Inferior parietal cortex (tissue), 1 donor: ENCODE data around the gene ACTR3.
"Not testable (repeated sequence)": the region's sequence is repeated elsewhere in the genome, so short reads cannot be mapped to it uniquely, and the experiment has no call there.

Experiments used
- DNase-seq: peaks from one replicate; pipeline ENCODE4 v3.0.0-alpha.2; 2016; ENCODE audit errors: extremely low spot score

The ACTR3 gene

DNA sequence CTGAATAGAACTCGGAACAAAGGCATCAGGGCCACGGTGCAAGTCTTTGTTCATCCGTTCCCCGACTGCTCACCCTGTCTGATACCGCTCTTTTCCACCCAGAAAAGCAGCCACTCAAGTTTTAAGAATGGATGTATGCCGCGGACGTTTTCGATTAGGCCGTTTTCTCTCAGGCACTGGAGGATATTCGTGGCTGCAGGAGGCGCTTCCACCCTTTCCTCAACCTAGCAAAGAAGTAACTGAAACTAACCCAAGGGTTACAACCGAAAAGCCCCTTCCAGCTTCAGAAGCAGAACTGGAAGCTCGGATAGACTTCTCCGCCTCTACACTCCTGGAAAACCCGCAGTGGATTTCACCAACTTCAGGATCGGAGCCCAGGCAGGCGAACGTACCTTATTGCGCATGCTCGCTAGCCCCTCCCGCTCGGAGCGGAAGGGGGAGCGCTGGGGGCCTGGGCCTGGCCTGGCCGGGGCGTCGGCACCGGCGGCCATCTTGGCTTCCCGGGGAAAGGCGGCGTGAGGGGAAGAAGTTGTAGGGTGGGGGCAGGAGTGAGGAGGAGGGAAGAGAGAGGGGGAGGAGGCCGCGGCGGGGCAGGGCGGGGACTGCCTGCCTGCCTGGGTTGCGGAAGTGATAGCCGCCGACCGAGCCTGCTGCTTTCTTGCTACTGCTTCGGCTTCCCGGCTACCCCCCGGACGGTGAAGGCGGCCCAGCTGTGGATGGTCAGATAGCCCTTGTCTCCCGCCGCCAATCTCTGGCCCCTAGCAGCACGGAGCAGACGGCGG lies at the start of gene ACTR3:
Gene ACTR3 (plus strand): TSS at position 619 of the 782 bp plus-strand sequence. CDS start 191 bp downstream, outside the sequence.
- peak; percentile 99 for DNase-seq

- no peak for DNase-seq
Observed at GRCh38 chr2:113840518-113840917, 49.4 kb upstream of the ACTR3 start.

GRCh38 chr2:113842919-113843736 lies 46.8 kb upstream of the ACTR3 start:
- DNase-seq, result peak; percentile 42

DNA sequence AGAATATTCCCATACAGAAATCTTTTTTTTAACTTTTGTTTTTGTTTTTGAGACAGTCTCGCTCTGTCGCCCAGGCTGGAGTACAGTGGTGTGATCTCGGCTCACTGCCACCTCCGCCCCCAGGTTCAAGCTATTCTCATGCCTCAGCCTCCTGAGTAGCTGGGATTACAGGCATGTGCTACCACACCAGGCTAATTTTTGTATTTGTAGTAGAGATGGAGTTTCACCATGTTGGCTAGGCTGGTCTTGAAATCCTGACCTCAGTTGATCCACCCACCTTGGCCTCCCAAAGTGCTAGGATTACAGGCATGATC lies 46.2 kb upstream of the ACTR3 start:
- DNase-seq, result not testable (repeated sequence)

DNA sequence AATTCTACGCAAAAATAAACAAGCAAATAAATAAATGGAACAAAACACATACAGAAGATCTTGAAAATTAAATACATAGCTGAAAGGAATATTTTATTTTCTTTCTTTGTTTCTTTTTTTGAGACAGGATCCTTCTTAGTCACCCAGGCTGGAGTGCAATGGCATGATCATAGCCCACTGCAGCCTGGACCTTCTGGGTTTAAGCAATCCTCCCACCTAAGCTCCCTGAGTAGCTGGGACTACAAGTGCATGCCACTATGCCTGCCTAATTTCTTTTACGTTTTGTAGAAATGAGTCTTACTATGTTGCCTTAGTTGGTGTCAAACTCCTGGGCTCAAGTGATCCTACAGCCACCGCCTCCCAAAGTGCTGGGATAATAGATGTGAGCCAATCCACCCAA lies 44.6 kb upstream of the ACTR3 start:
- DNase-seq, result no peak

GRCh38 chr2:113845796-113846195 lies 44.1 kb upstream of the ACTR3 start:
- DNase-seq, result not testable (repeated sequence)

DNA sequence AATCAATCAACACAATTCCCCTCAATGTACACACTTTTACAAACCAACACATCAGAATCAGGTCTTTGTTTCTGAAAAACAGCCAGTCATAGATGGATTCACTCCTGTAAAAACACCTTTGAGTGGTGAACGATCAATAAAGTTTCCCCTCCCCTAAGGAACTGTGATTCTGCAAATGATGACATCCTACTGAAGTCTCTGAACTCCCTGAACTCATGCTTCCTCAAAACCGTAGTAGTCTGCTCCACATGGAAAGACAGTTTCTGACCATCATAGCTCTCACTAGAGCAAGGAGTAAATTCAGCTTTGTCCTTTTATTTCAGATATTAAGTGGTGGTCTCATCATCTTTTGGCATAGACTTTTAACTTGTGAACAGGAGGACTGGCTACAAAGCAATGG lies 43.5 kb upstream of the ACTR3 start:
- no peak for DNase-seq

DNA sequence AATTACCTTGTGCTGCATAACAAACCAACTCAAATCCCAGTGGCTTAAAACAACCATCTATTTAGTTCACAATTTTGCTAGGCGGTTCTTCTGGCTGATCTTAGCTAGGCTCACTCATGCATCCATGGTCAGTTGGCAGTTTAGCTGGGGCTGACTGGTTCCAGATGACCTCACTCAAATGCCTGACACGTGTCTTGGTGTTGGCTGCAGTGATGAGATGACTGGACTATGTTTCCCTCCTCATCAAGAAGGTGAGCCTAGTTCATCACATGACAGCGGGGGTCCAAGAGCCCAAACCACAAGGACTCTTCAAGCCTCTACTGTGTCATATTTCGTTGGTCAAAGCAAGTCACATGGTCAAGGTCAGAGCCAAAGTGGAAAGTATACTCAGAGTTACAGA lies 42.7 kb upstream of the ACTR3 start:
- DNase-seq, result no peak

- no peak for DNase-seq
Observed at GRCh38 chr2:113848758-113849415, 41.0 kb upstream of the ACTR3 start.

DNA sequence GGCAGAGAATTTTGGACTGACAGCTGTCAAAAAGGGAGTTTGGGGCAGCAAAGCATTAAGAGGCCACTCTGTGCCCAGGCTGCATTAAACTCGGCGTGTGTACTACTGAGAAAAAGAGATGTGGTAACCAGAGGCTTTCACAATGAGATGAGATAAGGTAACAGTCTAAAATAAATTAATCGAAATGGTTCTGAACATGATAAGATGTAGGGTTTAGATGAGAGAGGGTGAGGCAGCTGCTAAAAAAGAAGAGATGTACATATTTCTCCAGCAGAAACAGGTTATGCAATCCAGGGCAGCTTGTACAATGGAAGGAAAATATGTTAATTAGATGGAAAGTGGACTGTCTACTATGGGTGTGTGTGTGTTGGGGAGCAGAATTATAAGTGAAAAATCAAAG lies 39.2 kb upstream of the ACTR3 start:
- DNase-seq, result no peak

DNA sequence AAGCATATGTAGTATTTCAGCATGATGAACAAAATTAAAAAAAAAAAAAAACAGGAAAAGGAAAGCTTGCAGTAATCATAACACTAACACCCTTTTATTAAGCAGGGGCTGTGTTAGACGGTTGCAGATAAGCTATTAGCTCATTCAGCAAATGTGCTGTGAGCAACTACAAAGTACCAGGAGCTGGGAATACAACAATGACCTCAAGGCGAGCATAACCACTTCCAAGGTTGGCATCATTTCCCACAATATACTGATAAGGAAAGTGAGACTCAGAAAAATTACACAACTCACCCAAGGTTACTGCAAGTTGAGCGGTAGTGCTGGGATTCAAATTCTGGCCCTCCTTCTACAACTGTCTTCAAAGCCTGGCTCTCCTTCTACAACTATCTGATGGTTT lies 38.2 kb upstream of the ACTR3 start:
- DNase-seq, result no peak

GRCh38 chr2:113854208-113854607 lies 35.7 kb upstream of the ACTR3 start:
- DNase-seq, result no peak

GRCh38 chr2:113854970-113855740 lies 34.7 kb upstream of the ACTR3 start:
- DNase-seq, result no peak

DNA sequence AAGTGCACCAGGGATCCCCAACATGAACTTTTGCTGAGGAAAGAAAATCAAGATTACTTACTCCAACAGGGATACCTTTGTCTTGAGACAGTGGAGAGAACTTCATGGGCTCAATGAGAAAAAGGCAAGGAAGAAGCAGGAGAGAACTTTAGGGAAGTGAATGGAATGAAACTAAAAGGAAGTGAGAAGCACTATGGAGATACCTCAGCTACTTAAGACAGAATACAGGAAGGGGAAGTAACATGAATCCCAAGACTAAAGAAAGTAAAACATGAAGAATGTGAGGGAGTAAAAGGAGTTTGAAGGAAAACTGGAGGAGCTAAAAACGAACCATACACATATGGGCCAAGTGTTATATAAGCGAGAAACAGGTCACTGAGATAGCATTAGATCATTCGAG lies 32.4 kb upstream of the ACTR3 start:
- no peak for DNase-seq

- no peak for DNase-seq
Observed at GRCh38 chr2:113858764-113859163, 31.1 kb upstream of the ACTR3 start.

GRCh38 chr2:113861740-113862139 lies 28.1 kb upstream of the ACTR3 start:
- no peak for DNase-seq

GRCh38 chr2:113863144-113863543 lies 26.7 kb upstream of the ACTR3 start:
- DNase-seq, result no peak

DNA sequence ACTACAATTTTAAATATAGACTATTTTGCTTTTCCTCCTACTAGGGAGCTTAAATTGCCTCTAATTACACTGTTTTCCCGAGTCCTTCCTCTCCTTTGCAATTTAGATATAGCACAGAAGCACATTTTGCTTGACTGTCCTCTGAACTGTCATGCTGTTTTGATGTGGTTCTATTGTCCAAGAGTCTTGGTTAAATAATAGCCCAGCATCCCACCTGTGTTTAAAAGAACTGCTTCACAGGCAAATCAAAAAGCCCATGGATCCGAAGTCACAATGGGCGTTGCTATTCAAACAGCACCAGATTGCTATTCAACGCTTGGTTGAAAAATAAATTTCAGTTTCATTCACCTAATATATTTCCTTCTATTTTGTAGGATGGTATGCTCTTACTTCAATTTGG lies 22.3 kb upstream of the ACTR3 start:
- DNase-seq, result no peak

DNA sequence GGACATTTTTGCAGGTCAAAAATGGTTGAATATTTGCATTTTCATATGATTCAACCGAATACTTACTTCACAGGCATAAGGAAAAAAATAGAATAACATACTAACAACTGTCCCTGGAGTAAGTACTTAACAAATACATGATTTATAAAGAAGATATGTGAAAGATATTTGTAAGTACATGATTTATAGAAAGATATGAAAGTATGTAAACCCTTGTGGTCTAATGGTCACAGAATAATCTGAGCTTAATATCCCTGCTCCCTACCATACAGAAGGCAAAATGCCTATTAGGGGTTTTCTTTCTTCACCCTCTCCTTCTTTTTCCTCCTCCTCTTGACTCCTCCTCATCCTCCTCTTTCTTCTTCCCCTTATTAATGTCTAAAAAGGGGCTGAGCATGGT lies 20.6 kb upstream of the ACTR3 start:
- no peak for DNase-seq

DNA sequence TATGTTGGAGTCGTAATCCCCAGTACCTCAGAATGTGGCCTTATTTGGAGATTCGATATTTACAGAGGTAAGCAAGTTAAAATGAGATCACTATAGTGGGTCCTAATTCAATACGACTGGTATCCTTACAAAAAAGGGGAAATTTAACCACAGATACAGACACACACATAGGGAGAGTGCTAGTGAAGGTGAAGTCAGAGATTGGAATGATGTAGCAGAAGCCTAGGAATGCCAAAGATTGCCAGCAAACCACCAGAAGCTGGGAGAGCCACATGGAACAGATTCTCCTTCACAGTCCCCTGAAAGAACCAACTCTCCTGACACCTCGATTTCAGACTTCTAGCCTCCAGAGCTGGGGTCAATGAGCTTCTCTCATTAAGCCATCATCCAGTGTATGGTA lies 17.7 kb upstream of the ACTR3 start:
- DNase-seq, result no peak

DNA sequence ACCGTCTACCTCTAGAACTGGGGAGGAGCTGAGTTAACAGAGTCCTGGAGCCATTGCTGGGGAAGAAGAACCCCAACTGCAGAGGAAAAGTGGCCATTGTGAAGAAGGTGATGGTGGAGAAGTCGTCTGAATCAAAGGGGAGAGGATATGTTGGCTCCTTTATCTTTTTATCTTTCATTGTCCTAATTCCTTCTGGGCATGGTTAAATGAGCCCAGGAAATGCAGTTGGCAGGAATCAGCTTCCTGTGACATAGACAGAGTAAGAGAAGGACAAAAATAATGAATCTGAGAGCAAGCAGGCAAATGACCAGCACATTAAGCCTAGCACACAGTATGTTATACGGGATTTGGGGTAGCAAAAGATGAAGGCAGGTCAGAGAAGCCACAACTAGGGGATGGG lies 16.0 kb upstream of the ACTR3 start:
- no peak for DNase-seq

GRCh38 chr2:113875135-113875534 lies 14.8 kb upstream of the ACTR3 start:
- no peak for DNase-seq
